Prostate gland (tissue), 2 donors: ENCODE measurements around the gene ZNF184. TPM values are rescaled to one million over a fixed set of nuclear protein-coding genes. Genes with fewer than 3 reads are reported as not detected.

Experiments used
- DNase-seq: peaks from one replicate; pipeline ENCODE4 v3.0.0-alpha.2; 2019; ENCODE audit warnings: low spot score
- H3K27ac ChIP-seq, 2 donors: fragments of 200-600 bp; sonication (generic); 2 replicates each; pipeline ENCODE4 v1.5.1; 2017 to 2019
- H3K27me3 ChIP-seq: fragments of 200-600 bp; sonication (generic); replicated peaks from 2 replicates; pipeline ENCODE4 v1.5.1; 2019; ENCODE audit not compliant: insufficient read depth
- H3K36me3 ChIP-seq, 2 donors: fragments of 200-600 bp; sonication (generic); 1 replicate in 1 of 2; 2 replicates in 1 of 2; pipeline versions ENCODE4 v1.5.1 to v1.8.1; 2017 to 2019
- H3K4me1 ChIP-seq: fragments of 200-600 bp; sonication (generic); replicated peaks from 2 replicates; pipeline ENCODE4 v1.5.1; 2019
- H3K4me3 ChIP-seq, 2 donors: fragments of 200-600 bp; sonication (generic); 2 replicates each; pipeline ENCODE4 v1.5.1; 2017 to 2019
- H3K9me3 ChIP-seq: fragments of 200-600 bp; sonication (generic); 2 replicates; pipeline ENCODE4 v1.5.1; 2017
- CTCF ChIP-seq, 4 experiments: fragments of 200-600 bp in 2 of 4; fragments of 450-650 bp in 2 of 4; sonication (generic) in 2 of 4; IDR thresholded peaks; 1 replicate in 3 of 4; 2 replicates in 1 of 4; pipeline ENCODE4 v1.5.1; 2016 to 2019; ENCODE audit warnings: antibody characterized with exemption in 4 of 4, mild to moderate bottlenecking in 2 of 4, moderate library complexity in 2 of 4
- POLR2A ChIP-seq: fragments of 450-650 bp; IDR thresholded peaks from one replicate; pipeline ENCODE4 v1.6.1; 2016; ENCODE audit warnings: antibody characterized with exemption, mild to moderate bottlenecking
- POLR2AphosphoS5 ChIP-seq: sonication (generic); formaldehyde crosslinking; IDR thresholded peaks from one replicate; pipeline ENCODE4 v1.6.1; 2017; ENCODE audit warnings: antibody characterized with exemption
- WGBS: methylation state at CpG from one replicate; pipeline ENCODE4 v1.1.5; 2018; 5-methylcytosine and 5-hydroxymethylcytosine counted together
- intact Hi-C: fragments of 100-400 bp; cut with DNase I; formaldehyde crosslinking; loops from one replicate; pipeline ENCODE4 v1.14.2; 2022
- total RNA-seq, 2 donors: library from RNA; depleted of rRNA; stranded (reverse); fragments of >200 nt; gene quantifications; one replicate each; pipeline ENCODE4 v1.1.0, GENCODE V29; 2016

The ZNF184 gene
- total RNA-seq, 2 donors from 2014 or later, result 6.2 to 8.2 TPM

- H3K4me1 ChIP-seq, result no peaks in the 10 kb centered on the region
- intact Hi-C loops, result no loop called here
- no peak overlapping the region for H3K27ac ChIP-seq
- WGBS, result 76% methylated on average over 1 of the region's 1 CpG
- no peak overlapping the region for H3K4me3 ChIP-seq
- no peak for DNase-seq
- no peaks in the 10 kb centered on the region for H3K9me3 ChIP-seq
- TF ChIP-seq POLR2AphosphoS5 (no peak), CTCF (IDR thresholded peaks at IDR 0.05) (no peak), POLR2A (no peak)
- H3K36me3 ChIP-seq, result no peaks in the 10 kb centered on the region
- H3K27me3 ChIP-seq, result no peaks in the 10 kb centered on the region
These were observed 57.9 kb downstream of the ZNF184 start for GRCh38 chr6:27414996-27415395.

GRCh38 chr6:27414300-27414699 lies 58.6 kb downstream of the ZNF184 start:
- Histone ChIP-seq H3K27ac (no peak overlapping the region), H3K27me3 (no peaks in the 10 kb centered on the region), H3K36me3 (no peaks in the 10 kb centered on the region), H3K9me3 (no peaks in the 10 kb centered on the region), H3K4me1 (no peaks in the 10 kb centered on the region), H3K4me3 (no peak overlapping the region)
- TF ChIP-seq CTCF (IDR thresholded peaks at IDR 0.05) (no peak), POLR2A (no peak), POLR2AphosphoS5 (no peak)
- intact Hi-C loops, result no loop called here
- DNase-seq, result no peak
- 90% methylated on average over 4 of the region's 4 CpGs for WGBS

GRCh38 chr6:27407153-27407814 lies 65.6 kb downstream of the ZNF184 start:
- no peak for DNase-seq
- WGBS, result 76% methylated on average over 8 of the region's 8 CpGs
- no peak for TF ChIP-seq POLR2A
- TF ChIP-seq CTCF (IDR thresholded peaks at IDR 0.05), result no peak
- no peak for TF ChIP-seq POLR2AphosphoS5
- Histone ChIP-seq H3K27ac (no peak overlapping the region), H3K27me3 (no peaks in the 10 kb centered on the region), H3K4me1 (no peaks in the 10 kb centered on the region), H3K9me3 (no peaks in the 10 kb centered on the region), H3K36me3 (no peaks in the 10 kb centered on the region), H3K4me3 (no peak overlapping the region)
- intact Hi-C loops, result no loop called here

GRCh38 chr6:27406085-27406484 lies 66.8 kb downstream of the ZNF184 start:
- Histone ChIP-seq H3K36me3 (no peaks in the 10 kb centered on the region), H3K27me3 (no peaks in the 10 kb centered on the region), H3K27ac (no peak overlapping the region), H3K4me3 (no peak overlapping the region), H3K9me3 (no peaks in the 10 kb centered on the region), H3K4me1 (no peaks in the 10 kb centered on the region)
- no peak for TF ChIP-seq POLR2A
- no peak for TF ChIP-seq CTCF (IDR thresholded peaks at IDR 0.05)
- no peak for TF ChIP-seq POLR2AphosphoS5
- WGBS, result 82% methylated on average over 3 of the region's 3 CpGs
- intact Hi-C loops, result no loop called here
- DNase-seq, result no peak
